NCI-H2196 treated with DMSO at 0.1 percent for 48 hours (cell line): ENCODE measurements around the gene TMEM182.

Experiments
- DNase-seq: peaks from one replicate; lab custom pipeline; 2025; ENCODE audit not compliant: unreplicated experiment; lab: John Stamatoyannopoulos, UW

The TMEM182 gene

DNA sequence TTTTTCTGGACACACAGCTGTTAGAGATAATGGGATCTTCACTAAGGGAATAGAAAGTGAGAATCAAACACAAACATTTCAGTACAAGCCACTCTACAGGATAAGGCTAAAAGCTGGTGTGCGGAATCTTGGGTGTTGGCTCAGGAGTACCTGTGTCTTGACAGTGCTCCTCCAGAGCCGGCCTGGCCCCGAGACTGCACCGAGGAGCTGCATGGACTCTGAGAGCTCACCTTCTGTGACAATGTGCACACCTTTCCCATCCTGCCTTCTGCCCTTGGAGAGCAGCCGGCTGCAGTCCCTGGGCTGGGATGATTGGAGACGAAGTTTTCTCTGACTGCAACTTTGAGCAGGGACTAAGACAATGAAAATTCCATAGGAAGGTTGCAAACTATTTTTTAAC, 89.1 kb downstream of the TMEM182 start:
- DNase-seq: no peak

DNA sequence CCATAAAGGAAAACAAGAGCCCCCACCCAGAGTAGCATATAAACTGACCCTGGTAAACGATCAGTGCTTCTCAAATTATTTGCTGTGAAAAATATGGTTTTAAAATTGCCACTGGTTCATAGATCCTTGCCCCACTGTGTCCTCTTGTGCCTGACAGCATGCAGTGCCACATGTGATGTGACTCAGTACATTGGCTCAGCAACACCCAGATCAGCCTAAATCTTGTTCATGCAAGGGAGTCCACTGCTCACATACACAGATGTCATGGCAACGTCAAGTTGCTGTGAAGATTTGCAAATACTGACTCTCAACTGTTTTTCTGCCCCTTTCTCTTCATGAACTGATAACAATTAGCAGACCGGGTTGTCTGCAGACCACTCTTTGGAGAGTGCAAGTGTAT, 91.0 kb downstream of the TMEM182 start:
- DNase-seq: no peak
